Measurements from ENCODE around the gene PRKCQ.
A peak's percentile ranks its signal among the peaks of the same experiment; 100 is the strongest.
"Not testable (repeated sequence)": the region's sequence is repeated elsewhere in the genome, so short reads cannot be mapped to it uniquely, and the experiment has no call there.

The PRKCQ gene

GRCh38 chr10:6486309-6486708 lies 93.8 kb downstream of the PRKCQ start:
- no peak for DNase-seq

GRCh38 chr10:6482737-6483357 lies 97.2 kb downstream of the PRKCQ start:
- no peak for DNase-seq

GRCh38 chr10:6478722-6479121 lies 101.4 kb downstream of the PRKCQ start:
- DNase-seq, result no peak

GRCh38 chr10:6476989-6477388 lies 103.1 kb downstream of the PRKCQ start:
- DNase-seq, result no peak

DNA sequence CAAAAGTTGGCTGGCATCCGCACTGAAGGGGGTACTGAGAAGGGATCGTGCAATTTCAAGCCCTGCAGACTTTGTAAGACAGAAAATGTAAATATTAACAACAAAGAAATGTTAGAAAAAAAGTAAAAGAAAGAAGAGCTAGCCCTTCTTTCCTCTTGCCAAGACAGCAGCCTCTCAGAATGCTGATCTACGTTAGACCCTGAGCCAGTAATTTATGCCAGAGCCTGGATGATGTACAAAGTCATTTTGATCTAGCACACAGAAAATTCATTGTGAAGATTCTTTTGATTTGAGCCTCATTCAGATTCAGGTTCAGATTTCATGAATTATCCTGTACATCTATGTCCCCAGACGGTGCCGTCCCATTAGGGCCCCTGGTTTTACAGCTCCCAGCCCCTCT lies 105.2 kb downstream of the PRKCQ start:
- no peak for DNase-seq

GRCh38 chr10:6473901-6474370 lies 106.1 kb downstream of the PRKCQ start:
- DNase-seq, result no peak

GRCh38 chr10:6473430-6473829 lies 106.6 kb downstream of the PRKCQ start:
- peak; percentile 80 for DNase-seq

GRCh38 chr10:6472710-6473005 lies 107.4 kb downstream of the PRKCQ start:
- DNase-seq, result not testable (repeated sequence)

DNA sequence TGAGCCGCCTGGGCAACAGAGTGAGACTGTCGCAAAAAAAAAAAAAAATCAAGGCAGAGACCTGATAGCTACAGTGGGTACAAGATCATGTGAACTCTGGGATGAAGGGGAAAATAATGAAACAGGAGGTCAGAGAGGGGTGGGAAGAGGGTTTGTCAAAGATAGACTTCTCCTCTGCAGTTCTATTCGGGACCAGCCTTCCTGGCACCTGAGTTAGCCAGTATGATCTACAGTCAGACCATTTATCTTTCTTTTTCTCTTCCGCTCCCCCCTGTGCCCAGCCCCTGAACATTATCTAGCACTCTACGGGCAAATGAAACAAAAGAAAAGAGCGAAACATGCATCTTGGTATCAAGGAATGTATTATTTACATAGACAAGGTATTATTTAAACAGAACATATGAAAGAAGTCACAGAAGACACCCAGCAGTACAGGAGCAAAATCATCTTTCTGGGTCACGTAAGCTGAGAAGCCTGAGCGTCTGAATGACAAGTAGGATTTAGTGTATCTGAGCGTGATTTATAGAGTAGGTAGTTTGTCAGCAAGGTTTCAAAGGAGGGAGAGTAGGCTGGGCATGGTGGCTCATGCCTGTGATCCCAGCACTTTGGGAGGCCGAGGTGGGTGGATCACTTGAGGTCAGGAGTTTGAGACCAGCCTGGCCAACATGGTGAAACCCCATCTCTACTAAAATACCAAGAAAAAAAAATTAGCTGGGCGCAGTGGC lies 109.0 kb downstream of the PRKCQ start:
- peak; percentile 2 for DNase-seq

DNA sequence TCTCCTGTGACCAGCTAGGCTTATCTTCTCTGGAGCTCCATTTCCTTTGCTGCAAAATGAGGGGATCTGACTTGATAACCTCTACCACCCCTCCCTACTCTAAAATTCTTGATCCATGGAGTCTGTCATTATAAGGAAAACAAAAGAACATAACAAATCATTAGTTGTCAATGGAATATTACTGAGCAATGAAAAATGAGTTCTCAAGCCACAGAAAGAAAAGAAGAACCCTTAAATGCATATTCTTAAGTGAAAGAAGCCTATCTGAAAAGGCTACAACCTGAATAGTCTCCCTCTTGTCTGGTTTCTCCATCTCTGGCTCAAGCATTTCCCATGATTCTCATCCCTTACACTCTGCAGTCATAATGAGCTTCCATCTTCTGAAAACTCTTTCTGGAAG lies 110.4 kb downstream of the PRKCQ start:
- no peak for DNase-seq

- no peak for DNase-seq
Measured at GRCh38 chr10:6465854-6466601, 114.0 kb downstream of the PRKCQ start.

DNA sequence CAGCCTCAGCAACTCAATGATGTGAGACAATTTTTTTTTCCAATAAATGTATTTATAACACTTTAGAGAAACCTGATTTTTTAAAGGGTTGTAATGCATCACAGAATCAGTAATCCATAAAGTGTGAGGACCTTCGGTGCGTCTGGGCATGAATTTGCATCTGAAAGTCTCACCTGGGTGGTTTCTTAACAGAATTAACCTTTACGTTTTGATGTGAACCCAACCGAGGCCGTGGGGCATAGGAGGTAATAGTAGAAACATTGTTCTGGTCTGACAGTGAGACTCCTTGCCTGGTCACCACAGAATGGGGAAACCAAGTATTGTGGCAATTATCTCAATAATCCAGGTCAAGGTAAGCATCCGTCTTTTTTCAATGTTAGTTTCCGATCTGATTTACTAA lies 114.6 kb downstream of the PRKCQ start:
- no peak for DNase-seq

- DNase-seq, result no peak
Measured at GRCh38 chr10:6464862-6465430, 115.1 kb downstream of the PRKCQ start.

DNA sequence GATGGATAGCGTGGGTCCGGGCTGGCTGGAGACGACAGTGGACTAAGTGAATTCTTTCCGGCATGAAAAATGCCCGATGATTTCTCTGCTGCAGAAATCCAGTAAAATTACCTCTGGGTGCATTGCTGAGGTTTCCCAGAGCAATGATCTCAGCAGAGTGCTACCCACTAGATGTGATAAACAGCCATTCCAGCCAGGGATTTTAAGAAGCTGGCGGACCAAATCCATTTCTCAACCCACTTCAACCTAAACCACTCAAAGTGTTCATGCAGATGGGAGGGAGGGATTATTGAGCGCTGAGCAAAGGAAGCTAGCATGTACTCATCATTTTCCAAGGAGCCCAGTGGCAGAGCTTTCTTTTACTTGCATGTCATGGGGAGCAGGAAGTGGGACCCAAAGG lies 116.7 kb downstream of the PRKCQ start:
- peak; percentile 11 for DNase-seq

- DNase-seq, result no peak
Measured at GRCh38 chr10:6461961-6462360, 118.1 kb downstream of the PRKCQ start.

DNA sequence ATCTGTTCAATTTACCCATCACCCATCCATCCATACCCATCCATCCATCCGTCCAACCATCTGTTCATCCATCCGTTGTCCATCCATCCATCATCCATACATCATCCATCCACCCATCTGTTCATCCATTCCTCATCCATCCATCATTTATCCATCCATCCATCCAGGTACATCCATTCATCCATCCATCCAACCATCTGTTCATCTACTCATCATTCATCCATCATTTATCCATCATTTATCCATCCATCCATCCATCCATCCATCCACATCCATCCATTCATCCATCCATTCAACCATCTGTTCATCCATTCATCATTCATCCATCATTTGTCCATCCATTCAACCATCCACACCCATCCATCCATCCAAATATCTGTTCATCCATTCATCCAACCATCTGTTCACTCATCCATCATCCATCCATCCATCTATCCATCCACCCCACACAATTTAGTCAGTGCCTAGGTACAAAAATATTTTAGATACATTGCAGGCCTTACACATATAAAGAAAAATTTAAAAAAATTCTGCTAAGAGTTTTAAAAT lies 119.1 kb downstream of the PRKCQ start:
- no peak for DNase-seq

DNA sequence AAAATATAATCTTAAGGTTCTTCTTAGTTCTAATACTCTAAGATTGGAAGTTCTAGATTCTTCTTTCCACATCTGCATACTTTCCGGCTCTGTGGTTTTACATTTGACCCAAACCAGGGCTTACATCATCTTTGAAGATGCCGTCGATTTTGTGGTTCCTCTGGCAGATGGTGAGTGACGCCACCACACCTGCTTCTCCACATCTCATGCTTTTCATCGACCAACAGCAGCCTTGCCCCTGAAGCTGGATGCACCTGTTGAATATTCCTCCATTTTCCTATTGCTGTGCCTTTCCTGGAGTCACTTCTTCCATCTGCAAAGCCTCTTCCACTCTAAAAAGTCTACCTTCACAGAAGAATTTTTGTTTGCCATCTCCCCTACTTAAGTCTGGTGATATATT lies 121.3 kb downstream of the PRKCQ start:
- DNase-seq, result no peak

DNA sequence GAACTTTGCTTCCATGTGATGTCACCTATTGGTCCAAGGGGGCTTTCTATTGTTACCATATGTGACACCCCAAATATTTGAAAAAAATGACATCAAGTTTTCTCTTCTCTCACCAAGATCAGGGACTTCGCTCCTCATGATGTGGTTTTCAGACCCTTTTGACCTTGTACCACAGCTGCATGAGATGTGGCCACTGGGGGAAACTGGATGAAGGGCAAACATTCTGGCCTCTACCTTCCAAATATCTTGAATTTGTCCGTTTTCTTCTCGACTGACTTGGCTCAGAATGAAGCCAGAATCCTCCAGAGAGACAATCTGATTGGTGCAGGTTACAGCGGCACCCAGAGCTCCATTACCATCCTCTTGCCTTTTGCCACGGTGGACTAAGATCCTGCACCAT lies 122.7 kb downstream of the PRKCQ start:
- DNase-seq, result no peak

- no peak for DNase-seq
Measured at GRCh38 chr10:6456067-6456466, 124.0 kb downstream of the PRKCQ start.

DNA sequence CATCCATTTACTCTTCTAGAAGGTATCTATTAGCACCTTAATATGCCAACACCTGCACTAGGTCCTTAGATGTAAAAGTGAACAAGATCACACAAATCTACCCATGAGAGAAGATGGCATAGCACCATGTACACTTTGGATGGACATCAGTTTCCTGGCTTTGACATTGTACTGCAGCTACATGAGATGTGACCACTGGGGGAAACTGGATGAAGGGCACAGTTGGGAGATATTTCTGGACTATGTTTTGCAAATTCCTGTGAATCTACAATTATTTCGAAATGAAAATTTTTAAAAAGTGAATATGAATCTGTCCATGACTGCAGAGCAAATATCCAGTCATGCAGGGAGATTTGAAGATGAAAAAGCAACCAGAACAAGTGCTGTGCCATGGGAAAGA lies 124.5 kb downstream of the PRKCQ start:
- DNase-seq, result no peak

DNA sequence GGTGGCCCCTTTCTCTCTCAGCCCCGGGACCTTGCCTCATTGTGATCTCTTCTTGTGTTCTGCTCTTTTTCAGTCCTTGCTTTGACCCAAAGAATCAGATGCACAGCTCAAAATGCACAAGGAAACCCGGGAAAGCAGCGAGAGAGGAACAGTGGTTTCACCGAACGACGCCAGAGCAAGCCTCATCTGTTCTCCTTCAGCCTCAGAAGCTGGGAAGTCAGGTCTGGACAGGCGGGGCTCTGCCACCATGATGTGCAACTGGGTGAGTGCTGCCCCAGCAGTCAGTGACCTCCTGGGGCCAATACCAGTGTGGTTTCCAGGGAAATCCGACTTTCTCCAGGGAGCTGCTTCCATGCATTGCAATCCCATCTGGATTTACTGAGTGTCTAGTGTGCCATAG lies 133.4 kb downstream of the PRKCQ start:
- no peak for DNase-seq

GRCh38 chr10:6445671-6446316 lies 134.3 kb downstream of the PRKCQ start:
- DNase-seq, result peak; percentile 27

DNA sequence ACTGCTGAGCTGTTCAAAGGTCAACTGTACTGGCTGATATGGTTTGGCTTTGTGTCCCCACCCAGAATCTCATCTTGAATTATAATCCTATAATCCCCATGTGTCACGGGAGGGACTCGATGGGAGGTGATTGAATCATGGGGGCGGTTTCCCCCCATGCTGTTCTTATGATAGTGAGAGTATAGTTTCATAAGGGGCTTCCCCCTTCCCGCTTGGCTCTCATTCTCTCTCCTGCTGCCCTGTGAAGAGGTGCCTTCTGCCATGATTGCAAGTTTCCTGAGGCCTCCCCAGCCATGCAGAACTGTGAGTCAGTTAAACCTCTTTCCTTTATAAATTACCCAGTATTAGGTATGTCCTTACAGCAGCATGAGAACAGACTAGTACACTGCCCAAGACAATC lies 140.2 kb downstream of the PRKCQ start:
- DNase-seq, result peak; percentile 28

All from NCI-H82 (cell line).